Measurements from ENCODE around the gene UAP1L1.

UAP1L1 gene

DNA sequence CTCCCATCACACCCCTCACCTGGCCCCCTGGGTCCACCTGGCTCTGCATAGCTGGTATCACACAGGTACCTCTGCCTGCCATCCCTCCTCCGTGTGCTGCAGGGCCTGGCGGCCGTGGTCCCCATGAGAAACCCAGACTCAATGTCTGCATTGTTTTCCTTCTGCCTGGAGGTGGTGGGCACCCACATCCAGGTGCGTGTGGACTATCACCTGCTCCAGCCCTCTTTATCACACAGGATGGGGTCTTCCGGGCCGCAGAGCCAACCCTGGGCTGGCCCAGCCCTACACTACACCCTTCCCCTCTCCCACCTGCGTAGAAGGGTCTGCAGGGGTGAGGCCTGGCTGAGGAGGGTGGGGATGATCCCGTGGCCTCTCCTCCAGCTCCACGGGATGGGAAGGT lies 38.4 kb upstream of the UAP1L1 start:
- Histone ChIP-seq H3K4me3 (ENCODE audit: insufficient read depth, low read length, poor library complexity, severe bottlenecking) (no peak overlapping the region), H3K4me2 (ENCODE audit: low read depth, low read length, poor library complexity, severe bottlenecking) (no peak overlapping the region), H3K9ac (ENCODE audit: low read length) (no peak overlapping the region), H2AFZ (ENCODE audit: low read depth, low read length, severe bottlenecking) (no peak overlapping the region), H3K27ac (ENCODE audit: low read depth, low read length) (no peak overlapping the region), H3K36me3 (ENCODE audit: low read length) (no peaks in the 10 kb centered on the region), H3K27me3 (ENCODE audit: low read length) (no peaks in the 10 kb centered on the region), H4K20me1 (ENCODE audit: low read depth, low read length) (no peaks in the 10 kb centered on the region), H3F3A (ENCODE audit: insufficient read depth) (no peaks in the 10 kb centered on the region), H3K9me3 (ENCODE audit: insufficient read depth, low read length) (no peaks in the 10 kb centered on the region), H3K9me2 (replicated peaks; ENCODE audit: insufficient read depth, low read length) (no peaks in the 10 kb centered on the region), H3K79me2 (ENCODE audit: insufficient read depth, low read length) (no peaks in the 10 kb centered on the region)
- TF ChIP-seq EZH2phosphoT487 (conservative IDR thresholded peaks at IDR 0.05; ENCODE audit: low read length) = no peak
- TF ChIP-seq, protein P1, sequence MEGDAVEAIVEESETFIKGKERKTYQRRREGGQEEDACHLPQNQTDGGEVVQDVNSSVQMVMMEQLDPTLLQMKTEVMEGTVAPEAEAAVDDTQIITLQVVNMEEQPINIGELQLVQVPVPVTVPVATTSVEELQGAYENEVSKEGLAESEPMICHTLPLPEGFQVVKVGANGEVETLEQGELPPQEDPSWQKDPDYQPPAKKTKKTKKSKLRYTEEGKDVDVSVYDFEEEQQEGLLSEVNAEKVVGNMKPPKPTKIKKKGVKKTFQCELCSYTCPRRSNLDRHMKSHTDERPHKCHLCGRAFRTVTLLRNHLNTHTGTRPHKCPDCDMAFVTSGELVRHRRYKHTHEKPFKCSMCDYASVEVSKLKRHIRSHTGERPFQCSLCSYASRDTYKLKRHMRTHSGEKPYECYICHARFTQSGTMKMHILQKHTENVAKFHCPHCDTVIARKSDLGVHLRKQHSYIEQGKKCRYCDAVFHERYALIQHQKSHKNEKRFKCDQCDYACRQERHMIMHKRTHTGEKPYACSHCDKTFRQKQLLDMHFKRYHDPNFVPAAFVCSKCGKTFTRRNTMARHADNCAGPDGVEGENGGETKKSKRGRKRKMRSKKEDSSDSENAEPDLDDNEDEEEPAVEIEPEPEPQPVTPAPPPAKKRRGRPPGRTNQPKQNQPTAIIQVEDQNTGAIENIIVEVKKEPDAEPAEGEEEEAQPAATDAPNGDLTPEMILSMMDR (IDR thresholded peaks at IDR 0.05; ENCODE audit: insufficient read depth, low read length, poor library complexity, severe bottlenecking) = no peak

DNA sequence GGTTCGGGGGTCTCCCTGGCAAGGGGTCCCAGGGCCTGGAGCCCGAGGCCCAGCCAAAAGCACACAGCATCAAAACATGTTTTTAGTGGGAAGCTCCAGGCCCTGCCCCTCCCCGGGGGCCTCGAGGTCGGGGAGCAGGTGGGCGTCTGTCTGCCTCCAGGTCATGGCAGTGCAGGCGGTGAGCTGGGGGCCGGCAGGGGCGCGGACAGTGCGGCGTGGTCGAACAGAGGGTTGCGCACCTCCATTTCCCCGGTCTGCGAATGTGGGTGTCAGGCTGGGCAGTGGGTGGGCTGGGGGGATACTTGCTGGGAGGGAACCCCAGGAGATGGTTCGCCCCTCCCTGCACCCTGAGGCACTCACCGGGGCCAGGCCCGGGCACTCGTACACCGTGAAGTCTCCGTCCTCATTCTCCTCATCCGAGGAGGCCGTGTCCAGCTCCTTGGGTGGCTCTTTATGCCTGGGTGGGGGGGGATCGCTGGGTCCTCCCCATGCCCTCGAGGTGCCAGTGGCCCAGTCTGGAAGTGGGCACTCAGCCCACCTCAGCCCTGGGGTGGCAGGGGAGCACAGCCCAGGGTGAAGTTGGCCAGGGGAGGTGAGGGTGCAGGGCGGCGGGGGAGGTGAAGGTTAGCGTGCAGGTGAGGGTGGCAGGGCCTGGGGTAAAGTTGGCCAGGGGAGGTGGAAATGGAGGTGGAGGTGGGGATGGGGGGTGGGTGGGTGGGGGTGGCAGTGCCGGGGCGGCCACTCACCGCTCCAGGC lies 37.5 kb upstream of the UAP1L1 start:
- H2AFZ ChIP-seq (ENCODE audit: low read depth, low read length, severe bottlenecking) = no peak overlapping the region
- H3K4me2 ChIP-seq (ENCODE audit: low read depth, low read length, poor library complexity, severe bottlenecking) = no peak overlapping the region

DNA sequence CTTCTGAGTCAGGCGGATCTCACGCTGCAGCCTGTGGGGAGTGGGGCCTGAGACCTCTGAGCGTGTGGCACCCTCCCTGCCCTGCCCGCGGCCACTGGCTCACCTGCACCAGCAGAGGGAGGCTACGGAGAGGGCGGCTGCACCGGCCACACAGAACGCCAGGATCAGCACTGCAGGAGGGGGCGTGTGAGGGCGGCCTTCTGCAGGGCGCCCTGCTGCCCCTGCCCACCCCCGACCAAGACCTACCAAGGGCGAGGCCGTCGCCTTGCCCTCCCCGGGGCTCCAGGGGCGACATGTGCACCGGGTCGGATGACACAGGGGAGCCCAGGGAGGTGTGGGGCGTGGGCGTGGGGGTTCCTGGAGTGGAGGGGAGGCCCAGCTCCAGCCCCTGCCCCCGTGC lies 36.7 kb upstream of the UAP1L1 start:
- Histone ChIP-seq H3K4me2 (ENCODE audit: low read depth, low read length, poor library complexity, severe bottlenecking) (no peak overlapping the region), H3K9ac (ENCODE audit: low read length) (no peak overlapping the region), H3K79me2 (ENCODE audit: insufficient read depth, low read length) (no peaks in the 10 kb centered on the region), H3K27me3 (ENCODE audit: low read length) (no peaks in the 10 kb centered on the region), H3K27ac (ENCODE audit: low read depth, low read length) (no peak overlapping the region), H4K20me1 (ENCODE audit: low read depth, low read length) (no peaks in the 10 kb centered on the region), H2AFZ (ENCODE audit: low read depth, low read length, severe bottlenecking) (no peak overlapping the region), H3K36me3 (ENCODE audit: low read length) (no peaks in the 10 kb centered on the region), H3K4me3 (ENCODE audit: insufficient read depth, low read length, poor library complexity, severe bottlenecking) (no peak overlapping the region), H3K9me3 (ENCODE audit: insufficient read depth, low read length) (no peaks in the 10 kb centered on the region), H3F3A (ENCODE audit: insufficient read depth) (no peaks in the 10 kb centered on the region), H3K9me2 (replicated peaks; ENCODE audit: insufficient read depth, low read length) (no peaks in the 10 kb centered on the region)
- TF ChIP-seq, protein P1 (IDR thresholded peaks at IDR 0.05; ENCODE audit: insufficient read depth, low read length, poor library complexity, severe bottlenecking) = no peak
- no peak for TF ChIP-seq EZH2phosphoT487 (conservative IDR thresholded peaks at IDR 0.05; ENCODE audit: low read length)

More for the DNA sequence above, 37.5 kb upstream of the UAP1L1 start:
- Histone ChIP-seq H3K36me3 (ENCODE audit: low read length) (no peaks in the 10 kb centered on the region), H3K27me3 (ENCODE audit: low read length) (no peaks in the 10 kb centered on the region), H3K9me2 (replicated peaks; ENCODE audit: insufficient read depth, low read length) (no peaks in the 10 kb centered on the region), H3K27ac (ENCODE audit: low read depth, low read length) (no peak overlapping the region), H3K79me2 (ENCODE audit: insufficient read depth, low read length) (no peaks in the 10 kb centered on the region), H3K9ac (ENCODE audit: low read length) (no peak overlapping the region), H4K20me1 (ENCODE audit: low read depth, low read length) (no peaks in the 10 kb centered on the region), H3K4me3 (ENCODE audit: insufficient read depth, low read length, poor library complexity, severe bottlenecking) (no peak overlapping the region), H3K9me3 (ENCODE audit: insufficient read depth, low read length) (no peaks in the 10 kb centered on the region), H3F3A (ENCODE audit: insufficient read depth) (no peaks in the 10 kb centered on the region)
- TF ChIP-seq EZH2phosphoT487 (conservative IDR thresholded peaks at IDR 0.05; ENCODE audit: low read length) = no peak
- TF ChIP-seq, protein P1 (IDR thresholded peaks at IDR 0.05; ENCODE audit: insufficient read depth, low read length, poor library complexity, severe bottlenecking) = no peak

All from SU-DHL-6 (cell line).